Spinal cord (tissue), 10 donors: ENCODE results near the gene NETO1. TPM values are rescaled to one million over a fixed set of nuclear protein-coding genes. Genes with fewer than 3 reads are reported as not detected.

ENCODE experiments used
- DNase-seq, 6 donors: peaks; one replicate each; pipeline versions ENCODE4 v3.0.0 to v3.0.0-alpha.2; 2013 to 2015; ENCODE audit warnings: low spot score in 6 of 6, low read depth in 4 of 6
- H3K27ac ChIP-seq: one replicate; pipeline ENCODE4 v1.5.1; 2013; ENCODE audit warnings: low read depth, low read length, control low read depth
- H3K27me3 ChIP-seq: one replicate; pipeline ENCODE4 v1.6.1; 2013; ENCODE audit warnings: low read length; ENCODE audit not compliant: control insufficient read depth, insufficient read depth
- H3K36me3 ChIP-seq: one replicate; pipeline ENCODE4 v1.6.1; 2013; ENCODE audit warnings: low read length; ENCODE audit not compliant: control insufficient read depth, insufficient read depth
- H3K4me1 ChIP-seq: one replicate; pipeline ENCODE4 v1.6.1; 2013; ENCODE audit warnings: low read length; ENCODE audit not compliant: control insufficient read depth, insufficient read depth
- H3K4me3 ChIP-seq: one replicate; pipeline ENCODE4 v1.5.1; 2013; ENCODE audit warnings: low read depth, low read length, control low read depth
- H3K9me3 ChIP-seq: one replicate; pipeline ENCODE4 v1.6.1; 2013; ENCODE audit warnings: low read length; ENCODE audit not compliant: control insufficient read depth, insufficient read depth
- WGBS: methylation state at CpG from one replicate; pipeline ENCODE4 v1.1.5; 2013; ENCODE audit warnings: missing lambda C conversion rate; ENCODE audit not compliant: insufficient coverage; 5-methylcytosine and 5-hydroxymethylcytosine counted together
- polyA plus RNA-seq, 2 donors: library from polyadenylated mRNA; unstranded; fragments of 120-200 nt; gene quantifications; one replicate each; pipeline ENCODE4 v1.2.1, GENCODE V29; 2013; ENCODE audit not compliant: insufficient read length in 2 of 2
- total RNA-seq, 2 donors: library from RNA; depleted of rRNA in 1 of 2; stranded (reverse); fragments of 120-200 nt in 1 of 2; fragments of >200 nt in 1 of 2; gene quantifications; one replicate each; pipeline versions ENCODE4 v1.2.3 to v1.2.4, GENCODE V29; 2013 to 2014
- donor health status: healthy.

Gene NETO1
- total and polyA plus RNA-seq, 4 donors, result 10.0 to 42.6 (median 31.2) TPM

GRCh38 chr18:72768681-72769229 is 99.0 kb downstream of the NETO1 start:
- no peaks in the 10 kb centered on the region for H3K36me3 ChIP-seq
- H3K4me3 ChIP-seq, result no peak overlapping the region
- 61% methylated on average over 4 of the region's 8 CpGs for whole genome bisulfite sequencing
- peak in 1 of 6 donors; percentile 39 for DNase-seq
- no peaks in the 10 kb centered on the region for H3K27me3 ChIP-seq
- peaks cover 3% of the 10 kb centered on the region for H3K4me1 ChIP-seq
- peaks cover 1% of the 10 kb centered on the region for H3K9me3 ChIP-seq
- H3K27ac ChIP-seq, result no peak overlapping the region

- Histone ChIP-seq H3K4me1 (no peaks in the 10 kb centered on the region), H3K9me3 (peaks cover 1% of the 10 kb centered on the region), H3K27ac (no peak overlapping the region), H3K27me3 (no peaks in the 10 kb centered on the region), H3K4me3 (no peak overlapping the region), H3K36me3 (no peaks in the 10 kb centered on the region)
- WGBS, result no CpG with 5 or more reads among the region's 5 CpGs
- DNase-seq, result peak; percentile 35 to 95 (median 70)
Observed at GRCh38 chr18:72762515-72763122, 105.2 kb downstream of the NETO1 start.

- no peak for DNase-seq
Observed at GRCh38 chr18:72752220-72752619, 115.6 kb downstream of the NETO1 start.

GRCh38 chr18:72742002-72742401 is 125.8 kb downstream of the NETO1 start:
- DNase-seq, result no peak
- H3K36me3 ChIP-seq, result no peaks in the 10 kb centered on the region
- no peak overlapping the region for H3K27ac ChIP-seq
- no peaks in the 10 kb centered on the region for H3K27me3 ChIP-seq
- H3K4me3 ChIP-seq, result no peak overlapping the region
- H3K9me3 ChIP-seq, result no peaks in the 10 kb centered on the region
- WGBS, result no CpG with 5 or more reads among the region's 1 CpG
- no peaks in the 10 kb centered on the region for H3K4me1 ChIP-seq

More at GRCh38 chr18:72752220-72752619, 115.6 kb downstream of the NETO1 start:
- Histone ChIP-seq H3K9me3 (no peaks in the 10 kb centered on the region), H3K4me1 (no peaks in the 10 kb centered on the region), H3K27me3 (no peaks in the 10 kb centered on the region), H3K27ac (no peak overlapping the region), H3K36me3 (no peaks in the 10 kb centered on the region), H3K4me3 (no peak overlapping the region)
- 13% methylated on average over 1 of the region's 4 CpGs for WGBS

GRCh38 chr18:72738136-72738535 is 129.7 kb downstream of the NETO1 start:
- WGBS, result no CpG with 5 or more reads among the region's 4 CpGs
- Histone ChIP-seq H3K9me3 (no peaks in the 10 kb centered on the region), H3K36me3 (no peaks in the 10 kb centered on the region), H3K4me3 (no peak overlapping the region), H3K27me3 (no peaks in the 10 kb centered on the region), H3K27ac (no peak overlapping the region), H3K4me1 (no peaks in the 10 kb centered on the region)
- DNase-seq, result no peak

- Histone ChIP-seq H3K4me1 (no peaks in the 10 kb centered on the region), H3K27ac (no peak overlapping the region), H3K36me3 (no peaks in the 10 kb centered on the region), H3K4me3 (no peak overlapping the region), H3K27me3 (no peaks in the 10 kb centered on the region), H3K9me3 (no peaks in the 10 kb centered on the region)
- DNase-seq, result no peak
- 94% methylated on average over 3 of the region's 6 CpGs for WGBS
Observed at GRCh38 chr18:72727776-72728175, 140.0 kb downstream of the NETO1 start.

GRCh38 chr18:72727038-72727655 is 140.6 kb downstream of the NETO1 start:
- Histone ChIP-seq H3K9me3 (no peaks in the 10 kb centered on the region), H3K36me3 (no peaks in the 10 kb centered on the region), H3K4me3 (no peak overlapping the region), H3K27me3 (no peaks in the 10 kb centered on the region), H3K27ac (no peak overlapping the region), H3K4me1 (no peaks in the 10 kb centered on the region)
- WGBS, result 75% methylated on average over 5 of the region's 5 CpGs
- no peak for DNase-seq

GRCh38 chr18:72726201-72726600 is 141.6 kb downstream of the NETO1 start:
- no peak for DNase-seq
- H3K27me3 ChIP-seq, result no peaks in the 10 kb centered on the region
- H3K9me3 ChIP-seq, result no peaks in the 10 kb centered on the region
- no peaks in the 10 kb centered on the region for H3K4me1 ChIP-seq
- H3K36me3 ChIP-seq, result no peaks in the 10 kb centered on the region
- H3K27ac ChIP-seq, result no peak overlapping the region
- WGBS, result 83% methylated on average over 1 of the region's 4 CpGs
- no peak overlapping the region for H3K4me3 ChIP-seq

- DNase-seq, result no peak
- H3K4me1 ChIP-seq, result no peaks in the 10 kb centered on the region
- H3K36me3 ChIP-seq, result no peaks in the 10 kb centered on the region
- H3K9me3 ChIP-seq, result no peaks in the 10 kb centered on the region
- H3K4me3 ChIP-seq, result no peak overlapping the region
- H3K27ac ChIP-seq, result no peak overlapping the region
- no CpG with 5 or more reads among the region's 3 CpGs for WGBS
- H3K27me3 ChIP-seq, result no peaks in the 10 kb centered on the region
Observed at GRCh38 chr18:72721330-72721729, 146.5 kb downstream of the NETO1 start.

- Histone ChIP-seq H3K9me3 (no peaks in the 10 kb centered on the region), H3K27me3 (no peaks in the 10 kb centered on the region), H3K4me3 (no peak overlapping the region), H3K36me3 (no peaks in the 10 kb centered on the region), H3K27ac (no peak overlapping the region), H3K4me1 (no peaks in the 10 kb centered on the region)
- WGBS, result no CpG with 5 or more reads among the region's 3 CpGs
- DNase-seq, result no peak
Observed at GRCh38 chr18:72720116-72720515, 147.7 kb downstream of the NETO1 start.
